PC-9 (cell line): ENCODE data around the gene GRIA1. TPM values are rescaled to one million over a fixed set of nuclear protein-coding genes. Genes with fewer than 3 reads are reported as not detected.

Source experiments
- BruUV-seq: library from RNA; stranded (reverse); fragments of 400-500 nt; replicated peaks from 2 replicates; lab custom pipeline; 2021; lab: Mats Ljungman, UMichigan
- CTCF ChIA-PET: fragments of 300-600 bp; sonication (Branson Sonifier 250); formaldehyde crosslinking; loops from one replicate; lab custom pipeline; 2022; ENCODE audit warnings: antibody characterized with exemption; lab: Charles Lee
- POLR2A ChIA-PET: fragments of 300-600 bp; sonication (Branson Sonifier 250); formaldehyde crosslinking; loops from one replicate; lab custom pipeline; 2022; ENCODE audit warnings: antibody characterized with exemption; ENCODE audit not compliant: unreplicated experiment; lab: Charles Lee
- DNase-seq, 2 experiments: peaks; one replicate each; pipeline versions ENCODE4 v3.0.0 to v3.0.0-alpha.2; 2015 to 2022; ENCODE audit warnings: mixed read lengths in 1 of 2
- H2AFZ ChIP-seq: fragments of 200-600 bp; sonication (generic); 2 replicates; pipeline ENCODE4 v1.8.1; 2017; ENCODE audit warnings: antibody characterized with exemption
- H3F3A ChIP-seq: fragments of 200-600 bp; sonication (generic); 2 replicates; pipeline ENCODE4 v1.8.1; 2017; ENCODE audit warnings: antibody characterized with exemption, mild to moderate bottlenecking, low read depth; ENCODE audit not compliant: insufficient read depth
- H3K27ac ChIP-seq: fragments of 200-600 bp; sonication (generic); 2 replicates; pipeline ENCODE4 v1.6.1; 2016; ENCODE audit warnings: mixed run types
- H3K27me3 ChIP-seq: fragments of 200-600 bp; sonication (generic); 2 replicates; pipeline ENCODE4 v1.6.1; 2016; ENCODE audit warnings: low read depth, mixed run types; ENCODE audit not compliant: insufficient read depth
- H3K36me3 ChIP-seq: fragments of 200-600 bp; sonication (generic); 2 replicates; pipeline ENCODE4 v1.6.1; 2016; ENCODE audit warnings: low read depth, mixed run types
- H3K4me1 ChIP-seq: fragments of 200-600 bp; sonication (generic); replicated peaks from 2 replicates; pipeline ENCODE4 v1.6.1; 2016; ENCODE audit warnings: mixed run types; ENCODE audit not compliant: insufficient read depth
- H3K4me2 ChIP-seq: fragments of 200-600 bp; sonication (generic); 2 replicates; pipeline ENCODE4 v1.6.1; 2017; ENCODE audit warnings: mixed run types
- H3K4me3 ChIP-seq: fragments of 200-600 bp; sonication (generic); 2 replicates; pipeline ENCODE4 v1.6.1; 2016; ENCODE audit warnings: mixed run types
- H3K79me2 ChIP-seq: fragments of 200-600 bp; sonication (generic); 2 replicates; pipeline ENCODE4 v1.6.1; 2017; ENCODE audit warnings: low read depth, mixed run types
- H3K9me2 ChIP-seq: fragments of 200-600 bp; sonication (generic); 2 replicates; pipeline ENCODE4 v1.8.1; 2017; ENCODE audit warnings: mild to moderate bottlenecking; ENCODE audit not compliant: insufficient read depth
- H3K9me3 ChIP-seq: fragments of 200-600 bp; sonication (generic); 2 replicates; pipeline ENCODE4 v1.8.1; 2016; ENCODE audit warnings: low read depth; ENCODE audit not compliant: insufficient read depth
- H4K20me1 ChIP-seq: fragments of 200-600 bp; sonication (generic); 2 replicates; pipeline ENCODE4 v1.8.1; 2017; ENCODE audit not compliant: insufficient read depth
- EZH2 ChIP-seq: fragments of 200-600 bp; sonication (generic); IDR thresholded peaks from 2 replicates; pipeline ENCODE4 v1.8.0; 2017; ENCODE audit warnings: antibody characterized with exemption, low read depth
- intact Hi-C: fragments of 100-400 bp; cut with micrococcal nuclease; formaldehyde crosslinking; loops from one replicate; pipeline ENCODE4 v1.10.0; 2022; ENCODE audit not compliant: unreplicated experiment
- total RNA-seq: library from RNA; stranded (reverse); gene quantifications from 2 replicates; pipeline ENCODE4 v1.2.3, GENCODE V29; 2021
- TF ChIP-seq, protein P1 (sequence below): fragments of 200-600 bp; sonication (generic); conservative IDR thresholded peaks from 2 replicates; pipeline ENCODE4 v1.6.1; 2017; ENCODE audit warnings: mixed run types, antibody characterized with exemption, mild to moderate bottlenecking, moderate library complexity

The GRIA1 gene
- total RNA-seq, 1 experiment from 2014 or later = not detected

DNA sequence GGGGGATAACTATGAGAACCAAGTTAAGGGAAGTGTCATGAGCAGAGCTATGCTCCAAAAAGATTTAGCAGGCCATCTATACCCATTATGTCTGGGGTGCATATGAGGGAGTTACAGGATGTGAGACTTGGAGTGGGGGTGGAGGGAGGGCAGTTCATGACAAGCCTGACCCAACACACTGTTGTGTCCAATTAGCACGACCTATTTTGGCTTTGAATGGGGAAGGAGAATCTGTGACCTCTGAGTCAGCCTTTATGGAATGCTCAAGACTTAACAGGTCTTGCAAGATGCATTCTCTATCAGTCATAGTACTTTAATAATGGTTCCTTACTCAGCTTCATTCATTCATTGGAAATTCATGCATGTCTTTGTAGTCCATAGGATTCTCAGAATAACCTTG lies 71.7 kb downstream of the GRIA1 start:
- DNase-seq = peak; percentile 53 to 65
- intact Hi-C loops = loop anchor here (1.0 to 2.0 kb wide), 2 partner anchors 10 to 67 kb away; no protein-coding TSS in a partner anchor
- no peaks in the 10 kb centered on the region for H3F3A ChIP-seq
- no TSS peak for BruUV-seq
- H3K36me3 ChIP-seq = no peaks in the 10 kb centered on the region
- TF ChIP-seq EZH2 = no peak
- TF ChIP-seq, protein P1, sequence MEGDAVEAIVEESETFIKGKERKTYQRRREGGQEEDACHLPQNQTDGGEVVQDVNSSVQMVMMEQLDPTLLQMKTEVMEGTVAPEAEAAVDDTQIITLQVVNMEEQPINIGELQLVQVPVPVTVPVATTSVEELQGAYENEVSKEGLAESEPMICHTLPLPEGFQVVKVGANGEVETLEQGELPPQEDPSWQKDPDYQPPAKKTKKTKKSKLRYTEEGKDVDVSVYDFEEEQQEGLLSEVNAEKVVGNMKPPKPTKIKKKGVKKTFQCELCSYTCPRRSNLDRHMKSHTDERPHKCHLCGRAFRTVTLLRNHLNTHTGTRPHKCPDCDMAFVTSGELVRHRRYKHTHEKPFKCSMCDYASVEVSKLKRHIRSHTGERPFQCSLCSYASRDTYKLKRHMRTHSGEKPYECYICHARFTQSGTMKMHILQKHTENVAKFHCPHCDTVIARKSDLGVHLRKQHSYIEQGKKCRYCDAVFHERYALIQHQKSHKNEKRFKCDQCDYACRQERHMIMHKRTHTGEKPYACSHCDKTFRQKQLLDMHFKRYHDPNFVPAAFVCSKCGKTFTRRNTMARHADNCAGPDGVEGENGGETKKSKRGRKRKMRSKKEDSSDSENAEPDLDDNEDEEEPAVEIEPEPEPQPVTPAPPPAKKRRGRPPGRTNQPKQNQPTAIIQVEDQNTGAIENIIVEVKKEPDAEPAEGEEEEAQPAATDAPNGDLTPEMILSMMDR = no peak
- ChIA-PET POLR2A (no interaction called here), CTCF (no interaction called here)
- no peaks in the 10 kb centered on the region for H4K20me1 ChIP-seq
- H3K4me3 ChIP-seq = no peak overlapping the region
- peaks cover 11% of the 10 kb centered on the region for H3K4me1 ChIP-seq
- no peaks in the 10 kb centered on the region for H3K9me2 ChIP-seq
- H3K27ac ChIP-seq = 0 out of 2 replicates have a peak overlapping the region, but pooled peaks have one; percentile 23
- H3K79me2 ChIP-seq = no peaks in the 10 kb centered on the region
- no peak overlapping the region for H2AFZ ChIP-seq
- no peaks in the 10 kb centered on the region for H3K27me3 ChIP-seq
- no peaks in the 10 kb centered on the region for H3K9me3 ChIP-seq
- peak overlapping the region; percentile 31 for H3K4me2 ChIP-seq

DNA sequence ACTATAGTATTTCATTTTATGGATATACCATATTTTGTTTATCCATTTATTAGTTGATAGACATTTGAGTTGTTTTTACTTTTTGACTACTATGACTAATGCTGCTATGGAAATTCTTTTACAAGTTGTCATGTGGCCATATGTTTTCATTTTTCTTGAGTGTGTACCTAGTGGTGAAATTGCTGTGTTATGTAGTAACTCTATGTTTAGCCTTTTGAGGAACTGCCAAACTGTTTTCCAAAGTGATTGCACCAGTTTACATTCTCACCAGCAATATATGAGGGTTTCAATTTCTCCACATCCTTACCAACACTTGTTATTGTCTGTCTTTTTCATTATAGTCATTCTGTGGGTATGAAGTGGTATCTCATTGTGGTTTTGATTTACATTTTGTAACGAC lies 75.4 kb downstream of the GRIA1 start:
- no peak for DNase-seq
- CTCF ChIA-PET = no interaction called here
- intact Hi-C loops = no loop called here
- no peaks in the 10 kb centered on the region for H3K9me3 ChIP-seq
- no peak overlapping the region for H3K27ac ChIP-seq
- no peaks in the 10 kb centered on the region for H3K36me3 ChIP-seq
- H2AFZ ChIP-seq = no peak overlapping the region
- H3K27me3 ChIP-seq = no peaks in the 10 kb centered on the region
- POLR2A ChIA-PET = no interaction called here
- BruUV-seq = no TSS peak
- TF ChIP-seq EZH2 = no peak
- TF ChIP-seq, protein P1 = no peak
- no peaks in the 10 kb centered on the region for H3F3A ChIP-seq
- H3K79me2 ChIP-seq = no peaks in the 10 kb centered on the region
- H3K4me3 ChIP-seq = no peak overlapping the region
- H3K4me2 ChIP-seq = no peak overlapping the region
- peaks cover 11% of the 10 kb centered on the region for H3K4me1 ChIP-seq
- no peaks in the 10 kb centered on the region for H3K9me2 ChIP-seq
- no peaks in the 10 kb centered on the region for H4K20me1 ChIP-seq

DNA sequence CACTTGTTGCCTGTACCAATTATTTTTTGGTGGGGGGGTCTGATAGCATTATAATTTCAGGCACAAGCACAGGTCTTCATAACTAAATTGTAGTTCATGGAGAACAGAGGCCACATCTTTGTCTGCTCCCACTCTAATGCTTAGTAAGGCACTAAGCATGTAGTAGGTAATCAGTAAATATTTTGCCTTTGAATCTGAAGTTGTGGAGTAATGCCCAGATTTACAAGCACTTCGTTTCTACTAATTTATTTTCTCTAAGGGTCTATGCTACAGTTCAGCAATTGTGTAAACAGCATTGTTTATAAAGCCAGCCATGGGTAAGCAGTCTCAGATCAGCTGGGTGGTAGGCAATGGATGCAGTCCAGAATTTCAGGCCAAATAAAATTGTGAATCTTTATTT lies 78.6 kb downstream of the GRIA1 start:
- H3K4me2 ChIP-seq = no peak overlapping the region
- POLR2A ChIA-PET = no interaction called here
- TF ChIP-seq, protein P1 = no peak
- no peaks in the 10 kb centered on the region for H3K36me3 ChIP-seq
- intact Hi-C loops = no loop called here
- no peaks in the 10 kb centered on the region for H3K4me1 ChIP-seq
- no peaks in the 10 kb centered on the region for H3K27me3 ChIP-seq
- no peaks in the 10 kb centered on the region for H3K9me3 ChIP-seq
- H3K4me3 ChIP-seq = no peak overlapping the region
- CTCF ChIA-PET = no interaction called here
- H3F3A ChIP-seq = no peaks in the 10 kb centered on the region
- no TSS peak for BruUV-seq
- H2AFZ ChIP-seq = no peak overlapping the region
- no peak overlapping the region for H3K27ac ChIP-seq
- no peaks in the 10 kb centered on the region for H3K9me2 ChIP-seq
- DNase-seq = no peak
- H4K20me1 ChIP-seq = no peaks in the 10 kb centered on the region
- no peaks in the 10 kb centered on the region for H3K79me2 ChIP-seq
